ENCODE results near the gene THSD7B.
"Not testable (repeated sequence)": the region's sequence is repeated elsewhere in the genome, so short reads cannot be mapped to it uniquely, and the experiment has no call there.

THSD7B gene

GRCh38 chr2:136956050-136956449 lies 190.7 kb downstream of the THSD7B start:
- DNase-seq (ENCODE audit: low read depth in 2 of 2), result no peak

GRCh38 chr2:136957044-136957443 lies 191.7 kb downstream of the THSD7B start:
- DNase-seq (ENCODE audit: low read depth in 2 of 2), result no peak

- DNase-seq (ENCODE audit: low read depth in 2 of 2), result no peak
Observed at GRCh38 chr2:136962105-136962725, 196.9 kb downstream of the THSD7B start.

- DNase-seq (ENCODE audit: low read depth in 2 of 2), result no peak
Observed at GRCh38 chr2:136966485-136966884, 201.1 kb downstream of the THSD7B start.

GRCh38 chr2:136980303-136980702 lies 215.0 kb downstream of the THSD7B start:
- DNase-seq (ENCODE audit: low read depth in 2 of 2), result no peak

GRCh38 chr2:136981689-136982088 lies 216.3 kb downstream of the THSD7B start:
- not testable (repeated sequence) for DNase-seq (ENCODE audit: low read depth in 2 of 2)

GRCh38 chr2:136985044-136985443 lies 219.7 kb downstream of the THSD7B start:
- no peak for DNase-seq (ENCODE audit: low read depth in 2 of 2)

- DNase-seq (ENCODE audit: low read depth in 2 of 2), result no peak
Observed at GRCh38 chr2:136986605-136987221, 221.4 kb downstream of the THSD7B start.

GRCh38 chr2:136990316-136990715 lies 225.0 kb downstream of the THSD7B start:
- DNase-seq (ENCODE audit: low read depth in 2 of 2), result no peak

GRCh38 chr2:136994793-136995192 lies 229.4 kb downstream of the THSD7B start:
- DNase-seq (ENCODE audit: low read depth in 2 of 2), result no peak

GRCh38 chr2:136997557-136997956 lies 232.2 kb downstream of the THSD7B start:
- no peak for DNase-seq (ENCODE audit: low read depth in 2 of 2)

- DNase-seq (ENCODE audit: low read depth in 2 of 2), result no peak
Observed at GRCh38 chr2:137000811-137001210, 235.5 kb downstream of the THSD7B start.

- DNase-seq (ENCODE audit: low read depth in 2 of 2), result no peak
Observed at GRCh38 chr2:137002896-137003295, 237.6 kb downstream of the THSD7B start.

GRCh38 chr2:137005210-137005609 lies 239.9 kb downstream of the THSD7B start:
- no peak for DNase-seq (ENCODE audit: low read depth in 2 of 2)

- no peak for DNase-seq (ENCODE audit: low read depth in 2 of 2)
Observed at GRCh38 chr2:137007938-137008337, 242.6 kb downstream of the THSD7B start.

- no peak for DNase-seq (ENCODE audit: low read depth in 2 of 2)
Observed at GRCh38 chr2:137009953-137010352, 244.6 kb downstream of the THSD7B start.

GRCh38 chr2:137020452-137021196 lies 255.3 kb downstream of the THSD7B start:
- DNase-seq (ENCODE audit: low read depth in 2 of 2), result no peak

GRCh38 chr2:137021763-137022162 lies 256.4 kb downstream of the THSD7B start:
- DNase-seq (ENCODE audit: low read depth in 2 of 2), result no peak

- no peak for DNase-seq (ENCODE audit: low read depth in 2 of 2)
Observed at GRCh38 chr2:137023205-137023604, 257.9 kb downstream of the THSD7B start.

GRCh38 chr2:137031731-137032130 lies 266.4 kb downstream of the THSD7B start:
- no peak for DNase-seq (ENCODE audit: low read depth in 2 of 2)

- no peak for DNase-seq (ENCODE audit: low read depth in 2 of 2)
Observed at GRCh38 chr2:137036619-137037018, 271.3 kb downstream of the THSD7B start.

GRCh38 chr2:137039482-137040152 lies 274.3 kb downstream of the THSD7B start:
- no peak for DNase-seq (ENCODE audit: low read depth in 2 of 2)

Data from stimulated activated CD8-positive, alpha-beta memory T cell treated with anti-CD3 and anti-CD28 coated beads, Interleukin-7, amount 100 ng/mL, for 1 hour (primary cell).